ENCODE results near the gene HOXC10. TPM values are rescaled to one million over a fixed set of nuclear protein-coding genes. Genes with fewer than 3 reads are reported as not detected.

HOXC10 gene
- total RNA-seq, 1 donor from 2014 or later, result not detected

- no peak for DNase-seq (ENCODE audit: low read depth, low spot score)
These were observed 54.6 kb downstream of the HOXC10 start for GRCh38 chr12:54039417-54040147.

Other genes starting within 250 kb of the HOXC10 start
- not detected in 2 replicates for gene CISTR, start 233.2 kb upstream of the HOXC10 start, total RNA-seq
- not detected in 2 replicates for gene HOXC13, start 46.3 kb upstream of the HOXC10 start, total RNA-seq
- not detected in 2 replicates for gene HOXC12, start 30.2 kb upstream of the HOXC10 start, total RNA-seq
- gene HOXC11, start 12.0 kb upstream of the HOXC10 start, total RNA-seq, result not detected in 2 replicates
- gene HOTAIR, start 10.2 kb upstream of the HOXC10 start, total RNA-seq, result not detected in 2 replicates
- gene HOXC9, start 15.0 kb downstream of the HOXC10 start, total RNA-seq, result not detected in 2 replicates
- gene HOXC8, start 23.8 kb downstream of the HOXC10 start, total RNA-seq, result not detected in 2 replicates
- gene HOXC6, start 43.3 kb downstream of the HOXC10 start, total RNA-seq, result not detected in 2 replicates
- gene HOXC5, start 47.9 kb downstream of the HOXC10 start, total RNA-seq, result not detected in 2 replicates
- gene HOXC4, start 68.7 kb downstream of the HOXC10 start, total RNA-seq, result not detected in 2 replicates
- 19.4 and 20.6 TPM in 2 replicates for gene SMUG1, start 203.8 kb downstream of the HOXC10 start, total RNA-seq